ENCODE data around the gene COX19.

COX19 gene

GRCh38 chr7:973312-973711 is 2.0 kb downstream of the COX19 start:
- Histone ChIP-seq H3K4me3 (replicated peaks; ENCODE audit: low read depth, low read length) (no peak overlapping the region), H3K36me3 (ENCODE audit: control insufficient read depth, insufficient read depth, low read length) (peaks cover 15% of the 10 kb centered on the region), H3K27me3 (replicated peaks; ENCODE audit: control insufficient read depth, insufficient read depth, low read length) (no peaks in the 10 kb centered on the region)
- DNase-seq (ENCODE audit: extremely low read depth, insufficient read length) = no peak
- TF ChIP-seq CTCF (IDR thresholded peaks at IDR 0.05; ENCODE audit: insufficient read depth, low read length, poor library complexity, severe bottlenecking) = no peak

- no peak for DNase-seq (ENCODE audit: extremely low read depth, insufficient read length)
- no peak for TF ChIP-seq CTCF (IDR thresholded peaks at IDR 0.05; ENCODE audit: insufficient read depth, low read length, poor library complexity, severe bottlenecking)
- no peak overlapping the region for H3K4me3 ChIP-seq (replicated peaks; ENCODE audit: low read depth, low read length)
- peaks cover 21% of the 10 kb centered on the region for H3K36me3 ChIP-seq (ENCODE audit: control insufficient read depth, insufficient read depth, low read length)
- no peaks in the 10 kb centered on the region for H3K27me3 ChIP-seq (replicated peaks; ENCODE audit: control insufficient read depth, insufficient read depth, low read length)
Measured at GRCh38 chr7:972676-973309, 2.6 kb downstream of the COX19 start.

- Histone ChIP-seq H3K36me3 (ENCODE audit: control insufficient read depth, insufficient read depth, low read length) (peaks cover 25% of the 10 kb centered on the region), H3K27me3 (replicated peaks; ENCODE audit: control insufficient read depth, insufficient read depth, low read length) (no peaks in the 10 kb centered on the region), H3K4me3 (replicated peaks; ENCODE audit: low read depth, low read length) (no peak overlapping the region)
- no peak for TF ChIP-seq CTCF (IDR thresholded peaks at IDR 0.05; ENCODE audit: insufficient read depth, low read length, poor library complexity, severe bottlenecking)
- DNase-seq (ENCODE audit: extremely low read depth, insufficient read length) = no peak
Measured at GRCh38 chr7:972110-972509, 3.2 kb downstream of the COX19 start.

- no peak for TF ChIP-seq CTCF (IDR thresholded peaks at IDR 0.05; ENCODE audit: insufficient read depth, low read length, poor library complexity, severe bottlenecking)
- Histone ChIP-seq H3K36me3 (ENCODE audit: control insufficient read depth, insufficient read depth, low read length) (peaks cover 26% of the 10 kb centered on the region), H3K27me3 (replicated peaks; ENCODE audit: control insufficient read depth, insufficient read depth, low read length) (no peaks in the 10 kb centered on the region), H3K4me3 (replicated peaks; ENCODE audit: low read depth, low read length) (no peak overlapping the region)
- DNase-seq (ENCODE audit: extremely low read depth, insufficient read length) = no peak
Measured at GRCh38 chr7:970744-971143, 4.6 kb downstream of the COX19 start.

- Histone ChIP-seq H3K27me3 (replicated peaks; ENCODE audit: control insufficient read depth, insufficient read depth, low read length) (no peaks in the 10 kb centered on the region), H3K36me3 (ENCODE audit: control insufficient read depth, insufficient read depth, low read length) (peaks cover 26% of the 10 kb centered on the region), H3K4me3 (replicated peaks; ENCODE audit: low read depth, low read length) (no peak overlapping the region)
- no peak for TF ChIP-seq CTCF (IDR thresholded peaks at IDR 0.05; ENCODE audit: insufficient read depth, low read length, poor library complexity, severe bottlenecking)
- no peak for DNase-seq (ENCODE audit: extremely low read depth, insufficient read length)
Measured at GRCh38 chr7:969403-969802, 5.9 kb downstream of the COX19 start.

All from GM06990 (cell line).